Inflammatory macrophage (primary cell): ENCODE data around the gene PASK.
A peak's percentile ranks its signal among the peaks of the same experiment; 100 is the strongest.
"Not testable (repeated sequence)": the region's sequence is repeated elsewhere in the genome, so short reads cannot be mapped to it uniquely, and the experiment has no call there.

ENCODE experiments used
- DNase-seq, 2 donors: peaks; one replicate each; pipeline ENCODE4 v3.0.0-alpha.2; 2020 to 2022

PASK gene

DNA sequence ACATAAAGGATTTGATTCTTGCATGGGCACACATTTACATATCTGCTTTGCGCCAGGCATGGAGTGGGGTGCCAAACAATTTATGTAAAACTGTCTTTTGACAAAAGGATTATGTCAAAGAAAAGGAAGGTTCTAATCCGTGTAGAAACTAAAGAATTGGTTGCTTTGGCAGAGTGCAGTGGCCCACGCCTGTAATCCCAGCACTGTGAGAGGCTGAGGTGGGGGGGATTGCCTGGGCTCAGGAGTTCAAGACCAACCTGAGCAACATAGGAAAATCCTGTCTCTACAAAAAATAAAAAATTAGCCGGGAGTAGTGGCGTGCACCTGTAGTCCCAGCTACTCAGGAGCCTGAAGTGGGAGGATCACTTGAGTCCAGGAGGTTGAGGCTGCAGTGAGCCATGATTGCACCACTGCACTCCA, 46.1 kb downstream of the PASK start:
- DNase-seq: no peak

GRCh38 chr2:241102239-241102803, 47.0 kb downstream of the PASK start, which contains the start of gene MTERF4:
Gene MTERF4, minus strand, starts transcription at chr2:241102287. Its CDS starts 14 bp downstream, at chr2:241102273.
- DNase-seq: peak; percentile 84 to 87

DNA sequence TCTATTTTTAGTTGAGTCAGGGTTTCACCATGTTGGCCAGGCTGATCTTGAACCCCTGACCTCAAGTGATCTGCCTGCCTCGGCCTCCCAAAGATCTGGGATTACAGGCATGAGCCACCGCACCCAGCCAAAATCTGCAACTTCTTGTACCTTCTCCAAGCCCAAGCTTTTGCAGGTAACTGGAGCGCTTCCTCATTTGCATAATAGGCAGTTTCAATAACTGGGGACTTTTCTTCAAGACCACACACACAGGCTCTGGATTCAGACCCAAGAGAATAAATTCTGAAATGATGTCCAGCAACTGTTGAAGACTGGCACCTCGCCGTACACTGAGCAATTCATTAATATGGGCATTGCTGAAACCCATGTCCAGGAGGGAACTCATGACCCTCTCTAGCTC, 50.0 kb downstream of the PASK start:
- no peak for DNase-seq

- no peak for DNase-seq
These were observed 52.3 kb downstream of the PASK start for GRCh38 chr2:241096979-241097378.

DNA sequence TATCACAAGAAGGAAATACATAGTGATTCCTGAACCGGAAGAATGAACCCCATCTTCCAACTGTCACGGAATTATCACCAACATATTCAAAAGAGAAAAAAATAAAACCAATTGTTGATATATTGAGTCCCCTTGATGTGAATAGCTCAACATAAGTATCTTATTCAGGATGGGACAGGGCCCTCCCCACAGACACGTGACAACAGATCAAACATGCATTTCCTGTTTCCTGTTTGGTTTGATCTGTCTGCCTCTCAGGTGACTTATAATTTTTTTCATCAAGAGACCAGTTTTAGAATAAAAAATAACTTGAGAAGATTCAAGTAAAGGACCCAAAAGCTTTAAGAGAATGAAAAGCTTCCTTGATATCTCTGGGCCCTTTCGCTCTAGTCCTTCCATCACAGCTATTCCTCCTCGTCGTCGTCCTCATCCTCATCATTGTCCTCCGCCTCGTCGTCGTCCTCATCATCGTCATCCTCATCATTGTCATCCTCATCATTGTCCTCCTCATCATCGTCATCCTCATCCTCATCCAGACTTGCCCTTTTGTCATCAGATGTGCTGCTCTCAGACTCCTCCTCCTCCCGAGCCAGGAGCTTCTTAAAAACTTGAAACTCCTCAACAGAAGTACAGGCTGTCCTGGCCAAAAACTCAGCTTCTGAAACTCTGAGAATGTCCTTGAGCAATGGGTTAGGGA, 53.5 kb downstream of the PASK start:
- no peak for DNase-seq

DNA sequence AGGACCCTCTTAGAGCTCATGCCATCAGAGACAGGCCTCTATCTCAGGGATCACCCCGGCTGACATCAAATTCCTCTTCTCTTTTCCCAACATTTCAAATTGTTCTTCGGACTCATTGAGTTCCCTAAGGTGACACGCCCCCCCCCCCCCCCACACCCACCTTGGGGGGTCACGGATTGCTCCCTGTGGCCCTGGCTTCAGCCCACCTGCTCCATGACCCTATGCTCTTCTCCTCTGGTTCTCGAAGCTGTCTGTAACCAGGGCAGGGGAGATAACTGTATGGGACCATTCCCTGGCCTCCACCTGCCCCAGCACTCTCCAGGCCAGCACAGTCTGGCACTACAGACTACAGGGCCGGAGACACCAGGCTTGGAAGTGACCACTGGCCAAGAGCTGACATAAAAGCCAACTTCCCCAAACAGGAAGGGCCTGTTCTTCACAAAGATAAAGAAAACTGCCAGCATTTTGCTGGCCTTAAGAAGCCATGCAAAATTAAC, 54.3 kb downstream of the PASK start:
- no peak for DNase-seq

DNA sequence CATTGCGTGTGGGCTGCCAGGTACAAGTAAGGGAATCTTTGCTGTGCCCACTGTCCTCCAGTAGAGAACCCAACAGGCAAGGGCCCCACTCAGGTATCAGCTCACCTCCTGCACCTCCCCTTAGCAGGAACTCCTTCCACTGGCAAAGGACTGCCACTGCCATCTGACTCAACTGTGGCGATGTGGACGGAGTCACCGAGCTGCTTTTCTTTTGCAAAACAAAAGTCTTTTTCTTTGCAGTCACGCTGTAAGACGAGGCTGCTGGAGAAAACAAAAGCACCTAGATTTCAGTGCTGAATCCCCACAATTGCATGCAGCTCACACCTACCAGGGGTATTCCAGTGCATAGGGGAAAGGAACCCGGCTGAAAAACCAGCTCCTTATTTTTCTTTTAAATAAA, 55.1 kb downstream of the PASK start:
- DNase-seq: no peak

DNA sequence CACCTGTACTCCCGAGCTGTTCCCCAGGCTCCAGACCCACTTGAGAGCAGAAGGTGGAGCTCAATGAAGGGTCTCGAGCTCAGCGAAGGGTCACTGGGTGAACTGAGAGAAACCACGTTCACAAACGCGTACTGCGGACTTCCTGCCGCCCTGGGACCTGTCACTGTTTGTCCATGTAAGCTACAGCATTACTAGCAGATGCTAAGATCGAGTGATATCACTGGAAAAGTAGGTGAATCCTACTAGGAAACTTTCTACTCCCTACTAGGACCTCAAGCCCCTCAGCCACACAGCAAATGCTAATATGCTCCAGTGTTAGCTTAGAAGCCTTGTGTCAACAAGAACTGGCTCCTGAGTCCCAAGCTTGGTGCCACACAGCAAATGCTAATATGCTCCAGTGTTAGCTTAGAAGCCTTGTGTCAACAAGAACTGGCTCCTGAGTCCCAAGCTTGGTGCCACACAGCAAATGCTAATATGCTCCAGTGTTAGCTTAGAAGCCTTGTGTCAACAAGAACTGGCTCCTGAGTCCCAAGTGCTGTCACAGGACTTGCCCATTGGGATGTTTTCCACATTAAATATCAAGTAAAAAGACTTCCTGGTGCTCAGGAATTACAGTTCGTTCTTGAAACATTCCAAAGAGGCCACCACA, 56.0 kb downstream of the PASK start:
- not testable (repeated sequence) for DNase-seq

DNA sequence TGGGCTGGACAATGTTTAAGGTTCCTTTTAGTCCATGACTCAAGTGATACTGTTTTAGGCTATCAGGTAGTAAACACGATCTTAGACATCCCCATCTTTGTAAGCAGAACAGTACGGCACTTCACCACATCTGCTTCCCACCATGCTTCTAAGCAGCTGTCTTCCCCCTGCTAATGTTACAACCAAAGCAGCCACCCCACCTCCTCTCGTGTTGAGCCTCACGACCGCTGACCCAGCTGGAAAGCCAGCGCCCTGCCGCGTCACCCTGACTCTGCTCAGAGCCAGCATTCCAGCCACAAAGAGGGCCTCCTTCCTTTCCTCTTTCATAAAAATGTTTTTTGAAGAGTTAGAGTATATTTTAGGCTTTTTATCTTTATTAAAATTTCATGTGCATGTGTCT, 56.6 kb downstream of the PASK start:
- no peak for DNase-seq

GRCh38 chr2:241091734-241092445, 57.4 kb downstream of the PASK start:
- DNase-seq: no peak

- DNase-seq: peak in 1 of 2 donors; percentile 7
These were observed 58.1 kb downstream of the PASK start for GRCh38 chr2:241091201-241091600.

- no peak for DNase-seq
These were observed 60.2 kb downstream of the PASK start for GRCh38 chr2:241088791-241089732.

GRCh38 chr2:241088376-241088775, 60.9 kb downstream of the PASK start:
- DNase-seq: no peak

- no peak for DNase-seq
These were observed 61.6 kb downstream of the PASK start for GRCh38 chr2:241087420-241088268.

- DNase-seq: no peak
These were observed 64.3 kb downstream of the PASK start for GRCh38 chr2:241084856-241085444.

- no peak for DNase-seq
These were observed 66.2 kb downstream of the PASK start for GRCh38 chr2:241083091-241083415.

DNA sequence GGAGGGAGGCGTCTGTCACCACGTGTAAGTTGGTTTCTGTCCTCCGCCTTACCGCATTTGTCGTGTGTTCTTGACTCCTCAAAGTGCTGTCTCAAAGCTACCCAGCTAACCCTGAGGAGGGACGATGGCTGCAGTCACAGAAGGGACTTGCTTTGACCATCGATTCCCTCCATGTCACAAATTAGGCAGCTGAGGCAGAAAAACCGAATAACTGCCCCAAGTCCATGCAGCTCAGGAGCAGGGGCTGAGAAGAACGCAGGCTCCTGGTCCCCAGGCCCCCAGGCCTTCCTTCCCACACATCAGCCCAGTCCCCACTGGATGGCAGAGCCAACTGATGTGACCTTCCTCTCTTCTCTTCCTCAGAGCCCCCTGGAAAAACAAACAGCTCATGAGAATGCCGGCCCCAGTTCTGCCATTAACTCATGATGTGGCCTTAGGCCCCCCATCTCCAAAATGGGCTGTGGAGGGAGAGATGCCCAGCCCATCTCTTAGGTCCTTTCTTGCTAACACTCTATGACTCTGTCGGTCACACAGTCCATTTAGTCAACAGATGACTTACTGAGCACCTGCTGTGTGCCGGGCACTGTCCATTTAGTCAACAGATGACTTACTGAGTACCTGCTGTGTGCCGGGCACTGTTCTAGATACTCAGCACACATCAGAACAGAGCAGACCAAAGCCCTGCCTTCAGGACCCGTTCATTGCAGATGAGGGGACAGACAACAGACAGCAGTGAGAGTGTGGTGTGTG, 66.8 kb downstream of the PASK start:
- no peak for DNase-seq

- DNase-seq: no peak
These were observed 67.5 kb downstream of the PASK start for GRCh38 chr2:241081643-241082340.

- no peak for DNase-seq
These were observed 68.1 kb downstream of the PASK start for GRCh38 chr2:241081190-241081642.
